ENCODE data around the gene OSBPL3. TPM values are rescaled to one million over a fixed set of nuclear protein-coding genes. Genes with fewer than 3 reads are reported as not detected.

The OSBPL3 gene
- total RNA-seq, 1 experiment from 2014 or later: 149 TPM

GRCh38 chr7:24779283-24779655 is 200.7 kb downstream of the OSBPL3 start:
- peaks cover 56% of the 10 kb centered on the region for H3K36me3 ChIP-seq (ENCODE audit: insufficient read depth, low read length)
- no peaks in the 10 kb centered on the region for H3K27me3 ChIP-seq (ENCODE audit: low read length)
- no peak overlapping the region for H3K4me2 ChIP-seq (ENCODE audit: low read depth, low read length, poor library complexity, severe bottlenecking)
- no peaks in the 10 kb centered on the region for H4K20me1 ChIP-seq (ENCODE audit: insufficient read depth, low read depth, low read length)
- H3K79me2 ChIP-seq (ENCODE audit: low read length): no peaks in the 10 kb centered on the region
- H3K4me1 ChIP-seq (ENCODE audit: low read length): no peaks in the 10 kb centered on the region
- H2AFZ ChIP-seq (ENCODE audit: low read length): no peak overlapping the region
- H3K9ac ChIP-seq (ENCODE audit: low read length): no peak overlapping the region
- no peak overlapping the region for H3K27ac ChIP-seq (ENCODE audit: low read length)
- no peak for DNase-seq
- no peak overlapping the region for H3K4me3 ChIP-seq (ENCODE audit: low read length)
- no peaks in the 10 kb centered on the region for H3K9me2 ChIP-seq (replicated peaks; ENCODE audit: insufficient read depth, low read length)
- no peaks in the 10 kb centered on the region for H3K9me3 ChIP-seq (ENCODE audit: low read length)

GRCh38 chr7:24778543-24779282 is 201.3 kb downstream of the OSBPL3 start:
- no peak overlapping the region for H3K27ac ChIP-seq (ENCODE audit: low read length)
- DNase-seq: no peak
- no peaks in the 10 kb centered on the region for H3K9me2 ChIP-seq (replicated peaks; ENCODE audit: insufficient read depth, low read length)
- H3K36me3 ChIP-seq (ENCODE audit: insufficient read depth, low read length): peaks cover 50% of the 10 kb centered on the region
- H3K4me2 ChIP-seq (ENCODE audit: low read depth, low read length, poor library complexity, severe bottlenecking): no peak overlapping the region
- H3K9me3 ChIP-seq (ENCODE audit: low read length): no peaks in the 10 kb centered on the region
- no peak overlapping the region for H3K4me3 ChIP-seq (ENCODE audit: low read length)
- no peaks in the 10 kb centered on the region for H3K4me1 ChIP-seq (ENCODE audit: low read length)
- no peak overlapping the region for H2AFZ ChIP-seq (ENCODE audit: low read length)
- no peaks in the 10 kb centered on the region for H3K79me2 ChIP-seq (ENCODE audit: low read length)
- no peak overlapping the region for H3K9ac ChIP-seq (ENCODE audit: low read length)
- no peaks in the 10 kb centered on the region for H4K20me1 ChIP-seq (ENCODE audit: insufficient read depth, low read depth, low read length)
- H3K27me3 ChIP-seq (ENCODE audit: low read length): no peaks in the 10 kb centered on the region

- no peak overlapping the region for H2AFZ ChIP-seq (ENCODE audit: low read length)
These were observed 202.2 kb downstream of the OSBPL3 start for GRCh38 chr7:24777806-24778205.

GRCh38 chr7:24773646-24774045 is 206.3 kb downstream of the OSBPL3 start:
- peaks cover 35% of the 10 kb centered on the region for H3K36me3 ChIP-seq (ENCODE audit: insufficient read depth, low read length)
- H3K4me2 ChIP-seq (ENCODE audit: low read depth, low read length, poor library complexity, severe bottlenecking): no peak overlapping the region
- H3K27me3 ChIP-seq (ENCODE audit: low read length): no peaks in the 10 kb centered on the region
- H4K20me1 ChIP-seq (ENCODE audit: insufficient read depth, low read depth, low read length): no peaks in the 10 kb centered on the region
- H3K9ac ChIP-seq (ENCODE audit: low read length): no peak overlapping the region
- H3K4me1 ChIP-seq (ENCODE audit: low read length): no peaks in the 10 kb centered on the region
- H3K9me2 ChIP-seq (replicated peaks; ENCODE audit: insufficient read depth, low read length): no peaks in the 10 kb centered on the region
- H3K79me2 ChIP-seq (ENCODE audit: low read length): no peaks in the 10 kb centered on the region
- H3K4me3 ChIP-seq (ENCODE audit: low read length): no peak overlapping the region
- no peak overlapping the region for H3K27ac ChIP-seq (ENCODE audit: low read length)
- H2AFZ ChIP-seq (ENCODE audit: low read length): no peak overlapping the region
- DNase-seq: no peak
- H3K9me3 ChIP-seq (ENCODE audit: low read length): no peaks in the 10 kb centered on the region

More at GRCh38 chr7:24777806-24778205, 202.2 kb downstream of the OSBPL3 start:
- Histone ChIP-seq H3K9me3 (ENCODE audit: low read length) (no peaks in the 10 kb centered on the region), H3K4me3 (ENCODE audit: low read length) (no peak overlapping the region), H3K9me2 (replicated peaks; ENCODE audit: insufficient read depth, low read length) (no peaks in the 10 kb centered on the region), H3K79me2 (ENCODE audit: low read length) (no peaks in the 10 kb centered on the region), H3K9ac (ENCODE audit: low read length) (no peak overlapping the region), H3K4me2 (ENCODE audit: low read depth, low read length, poor library complexity, severe bottlenecking) (no peak overlapping the region), H3K27ac (ENCODE audit: low read length) (no peak overlapping the region), H3K4me1 (ENCODE audit: low read length) (no peaks in the 10 kb centered on the region), H4K20me1 (ENCODE audit: insufficient read depth, low read depth, low read length) (no peaks in the 10 kb centered on the region), H3K36me3 (ENCODE audit: insufficient read depth, low read length) (peaks cover 41% of the 10 kb centered on the region), H3K27me3 (ENCODE audit: low read length) (no peaks in the 10 kb centered on the region)
- no peak for DNase-seq

GRCh38 chr7:24769851-24770250 is 210.1 kb downstream of the OSBPL3 start:
- no peak overlapping the region for H3K4me2 ChIP-seq (ENCODE audit: low read depth, low read length, poor library complexity, severe bottlenecking)
- no peak overlapping the region for H3K9ac ChIP-seq (ENCODE audit: low read length)
- H3K36me3 ChIP-seq (ENCODE audit: insufficient read depth, low read length): peaks cover 18% of the 10 kb centered on the region
- H3K79me2 ChIP-seq (ENCODE audit: low read length): no peaks in the 10 kb centered on the region
- H3K9me3 ChIP-seq (ENCODE audit: low read length): no peaks in the 10 kb centered on the region
- DNase-seq: no peak
- H4K20me1 ChIP-seq (ENCODE audit: insufficient read depth, low read depth, low read length): no peaks in the 10 kb centered on the region
- no peaks in the 10 kb centered on the region for H3K9me2 ChIP-seq (replicated peaks; ENCODE audit: insufficient read depth, low read length)
- no peak overlapping the region for H3K4me3 ChIP-seq (ENCODE audit: low read length)
- no peak overlapping the region for H2AFZ ChIP-seq (ENCODE audit: low read length)
- H3K27me3 ChIP-seq (ENCODE audit: low read length): no peaks in the 10 kb centered on the region
- H3K27ac ChIP-seq (ENCODE audit: low read length): no peak overlapping the region
- H3K4me1 ChIP-seq (ENCODE audit: low read length): no peaks in the 10 kb centered on the region

GRCh38 chr7:24769014-24769830 is 210.8 kb downstream of the OSBPL3 start:
- Histone ChIP-seq H2AFZ (ENCODE audit: low read length) (no peak overlapping the region), H3K9ac (ENCODE audit: low read length) (no peak overlapping the region), H3K4me2 (ENCODE audit: low read depth, low read length, poor library complexity, severe bottlenecking) (no peak overlapping the region), H3K36me3 (ENCODE audit: insufficient read depth, low read length) (peaks cover 18% of the 10 kb centered on the region), H3K4me3 (ENCODE audit: low read length) (no peak overlapping the region), H3K79me2 (ENCODE audit: low read length) (no peaks in the 10 kb centered on the region), H3K9me3 (ENCODE audit: low read length) (no peaks in the 10 kb centered on the region), H3K9me2 (replicated peaks; ENCODE audit: insufficient read depth, low read length) (no peaks in the 10 kb centered on the region), H3K27me3 (ENCODE audit: low read length) (no peaks in the 10 kb centered on the region), H4K20me1 (ENCODE audit: insufficient read depth, low read depth, low read length) (no peaks in the 10 kb centered on the region), H3K27ac (ENCODE audit: low read length) (no peak overlapping the region), H3K4me1 (ENCODE audit: low read length) (no peaks in the 10 kb centered on the region)
- DNase-seq: no peak

GRCh38 chr7:24767878-24768569 is 212.0 kb downstream of the OSBPL3 start:
- Histone ChIP-seq H3K4me2 (ENCODE audit: low read depth, low read length, poor library complexity, severe bottlenecking) (no peak overlapping the region), H3K9me2 (replicated peaks; ENCODE audit: insufficient read depth, low read length) (no peaks in the 10 kb centered on the region), H3K79me2 (ENCODE audit: low read length) (no peaks in the 10 kb centered on the region), H4K20me1 (ENCODE audit: insufficient read depth, low read depth, low read length) (no peaks in the 10 kb centered on the region), H3K9me3 (ENCODE audit: low read length) (no peaks in the 10 kb centered on the region), H2AFZ (ENCODE audit: low read length) (no peak overlapping the region), H3K27me3 (ENCODE audit: low read length) (no peaks in the 10 kb centered on the region), H3K36me3 (ENCODE audit: insufficient read depth, low read length) (peaks cover 18% of the 10 kb centered on the region), H3K4me1 (ENCODE audit: low read length) (no peaks in the 10 kb centered on the region), H3K4me3 (ENCODE audit: low read length) (no peak overlapping the region), H3K27ac (ENCODE audit: low read length) (no peak overlapping the region), H3K9ac (ENCODE audit: low read length) (no peak overlapping the region)
- DNase-seq: no peak
